DOHH2 (cell line): Measurements from ENCODE around the gene SYNE1.

ENCODE experiments used
- CTCF ChIP-seq: fragments of 200-600 bp; sonication (generic); IDR thresholded peaks from one replicate; pipeline ENCODE4 v1.5.1; 2014; ENCODE audit warnings: antibody characterized with exemption, mild to moderate bottlenecking, low read depth, low read length; ENCODE audit not compliant: poor library complexity, severe bottlenecking
- EZH2phosphoT487 ChIP-seq: fragments of 200-600 bp; sonication (generic); IDR thresholded peaks from 2 replicates; pipeline ENCODE4 v1.6.1; 2017; ENCODE audit warnings: borderline replicate concordance, mild to moderate bottlenecking, antibody characterized with exemption, low read length, moderate library complexity, mixed read lengths

- TF ChIP-seq CTCF (no peak), EZH2phosphoT487 (no peak)
Measured at GRCh38 chr6:152071843-152072242, 565.3 kb downstream of the SYNE1 start.
